SK-N-SH treated with all-trans-retinoic acid at 6 μM for 48 hours (cell line): Measurements from ENCODE around the gene MVB12A.

Experiments
- ATAC-seq: fragments of 200-7000 bp; cut with Tn5 transposase; 3 replicates; pipeline ENCODE4 v1.9.1; 2020; ENCODE audit warnings: mild to moderate bottlenecking, moderate library complexity
- ARNTL ChIP-seq: fragments of 450-650 bp; formaldehyde crosslinking; IDR thresholded peaks from 2 replicates; pipeline ENCODE4 v1.5.0; 2020; ENCODE audit warnings: low read depth, mild to moderate bottlenecking, moderate library complexity, borderline replicate concordance
- BACH2 ChIP-seq: fragments of 250-450 bp; sonication (Bioruptor Pico); IDR thresholded peaks from 2 replicates; pipeline ENCODE4 v1.9.0; 2021; ENCODE audit warnings: mild to moderate bottlenecking, borderline replicate concordance
- CREB5 ChIP-seq: fragments of 250-450 bp; sonication (Bioruptor Pico); IDR thresholded peaks from 2 replicates; pipeline ENCODE4 v1.5.1; 2020; ENCODE audit warnings: low read depth, mild to moderate bottlenecking, moderate library complexity
- CSRNP3 ChIP-seq: fragments of 250-450 bp; sonication (Bioruptor Pico); IDR thresholded peaks from 2 replicates; pipeline ENCODE4 v1.5.1; 2021; ENCODE audit warnings: mild to moderate bottlenecking, moderate library complexity
- ESRRG ChIP-seq: fragments of 250-450 bp; sonication (Bioruptor Pico); IDR thresholded peaks from 2 replicates; pipeline ENCODE4 v1.6.1; 2021; ENCODE audit warnings: mild to moderate bottlenecking
- GLIS3 ChIP-seq: fragments of 250-450 bp; sonication (Bioruptor Pico); IDR thresholded peaks from 2 replicates; pipeline ENCODE4 v1.5.0; 2020; ENCODE audit warnings: mild to moderate bottlenecking, moderate library complexity
- ISL1 ChIP-seq: fragments of 250-450 bp; sonication (Bioruptor Pico); IDR thresholded peaks from 2 replicates; pipeline ENCODE4 v2.1.2; 2022; ENCODE audit warnings: mild to moderate bottlenecking, moderate library complexity
- OSR1 ChIP-seq: fragments of 250-450 bp; sonication (Bioruptor Pico); IDR thresholded peaks from 2 replicates; pipeline ENCODE4 v1.8.0; 2022; ENCODE audit warnings: moderate library complexity, mild to moderate bottlenecking, inconsistent platforms
- POU6F1 ChIP-seq: fragments of 250-450 bp; sonication (Bioruptor Pico); IDR thresholded peaks from 2 replicates; pipeline ENCODE4 v1.8.0; 2021; ENCODE audit warnings: low read depth, mild to moderate bottlenecking, moderate library complexity, borderline replicate concordance
- RARB ChIP-seq: fragments of 250-450 bp; sonication (Bioruptor Pico); IDR thresholded peaks from 2 replicates; pipeline ENCODE4 v1.8.0; 2021; ENCODE audit warnings: mild to moderate bottlenecking, moderate library complexity
- SNAI2 ChIP-seq: fragments of 250-450 bp; sonication (Bioruptor Pico); IDR thresholded peaks from 2 replicates; pipeline ENCODE4 v1.5.0; 2020; ENCODE audit warnings: mild to moderate bottlenecking, moderate library complexity
- TCF4 ChIP-seq: fragments of 250-450 bp; sonication (Bioruptor Pico); IDR thresholded peaks from 2 replicates; pipeline ENCODE4 v1.8.0; 2021; ENCODE audit warnings: mild to moderate bottlenecking, moderate library complexity, borderline replicate concordance
- TOX ChIP-seq: fragments of 250-450 bp; sonication (Bioruptor Pico); IDR thresholded peaks from 2 replicates; pipeline ENCODE4 v1.8.0; 2021; ENCODE audit warnings: mild to moderate bottlenecking, moderate library complexity, borderline replicate concordance
- TSHZ2 ChIP-seq: fragments of 250-450 bp; sonication (Bioruptor Pico); IDR thresholded peaks from 2 replicates; pipeline ENCODE4 v1.5.0; 2020; ENCODE audit warnings: mild to moderate bottlenecking, moderate library complexity
- ZC3H10 ChIP-seq: fragments of 250-450 bp; sonication (Bioruptor Pico); IDR thresholded peaks from 2 replicates; pipeline ENCODE4 v1.5.1; 2021; ENCODE audit warnings: mild to moderate bottlenecking, moderate library complexity
- ZFP3 ChIP-seq: fragments of 250-450 bp; sonication (Bioruptor Pico); IDR thresholded peaks from 2 replicates; pipeline ENCODE4 v1.5.0; 2020; ENCODE audit warnings: mild to moderate bottlenecking, moderate library complexity
- ZFP30 ChIP-seq: fragments of 450-650 bp; formaldehyde crosslinking; IDR thresholded peaks from 2 replicates; pipeline ENCODE4 v1.5.0; 2022; ENCODE audit warnings: mild to moderate bottlenecking, moderate library complexity
- ZNF565 ChIP-seq: fragments of 450-650 bp; formaldehyde crosslinking; conservative IDR thresholded peaks from 2 replicates; pipeline ENCODE4 v1.5.0; 2020; ENCODE audit warnings: low read depth, mild to moderate bottlenecking, moderate library complexity
- ZNF70 ChIP-seq: fragments of 450-650 bp; formaldehyde crosslinking; IDR thresholded peaks from 2 replicates; pipeline ENCODE4 v1.5.0; 2020; ENCODE audit warnings: mild to moderate bottlenecking, moderate library complexity
- ZNF8 ChIP-seq: fragments of 450-650 bp; formaldehyde crosslinking; IDR thresholded peaks from 2 replicates; pipeline ENCODE4 v1.5.0; 2020; ENCODE audit warnings: mild to moderate bottlenecking, moderate library complexity

The MVB12A gene

GRCh38 chr19:17455308-17456123, 35.7 kb downstream of the MVB12A start:
- TF ChIP-seq TCF4 (CRISPR knock-in tag) (no peak), ARNTL (CRISPR knock-in tag) (no peak), ZFP30 (no peak), GLIS3 (no peak), ZC3H10 (CRISPR knock-in tag) (no peak), ZNF70 (no peak), TSHZ2 (CRISPR knock-in tag) (no peak)
- ATAC-seq = peak; percentile 35

- TF ChIP-seq CREB5 (no peak), TSHZ2 (CRISPR knock-in tag) (no peak), ZNF565 (CRISPR knock-in tag) (no peak), ZNF70 (no peak), TCF4 (CRISPR knock-in tag) (no peak), ZFP3 (CRISPR knock-in tag) (no peak), ZNF8 (CRISPR knock-in tag) (no peak), RARB (CRISPR knock-in tag) (no peak), ESRRG (CRISPR knock-in tag) (no peak), ISL1 (no peak)
- no peak for ATAC-seq
These were observed 36.3 kb downstream of the MVB12A start for GRCh38 chr19:17456127-17456526.

GRCh38 chr19:17457616-17458015, 37.8 kb downstream of the MVB12A start:
- TF ChIP-seq GLIS3 = no peak
- no peak for TF ChIP-seq POU6F1 (CRISPR knock-in tag)
- TF ChIP-seq BACH2 (CRISPR knock-in tag) = no peak
- TF ChIP-seq ZC3H10 (CRISPR knock-in tag) = no peak
- no peak for TF ChIP-seq CREB5
- no peak for TF ChIP-seq RARB (CRISPR knock-in tag)
- TF ChIP-seq ISL1 = no peak
- no peak for TF ChIP-seq ZNF8 (CRISPR knock-in tag)
- TF ChIP-seq TCF4 (CRISPR knock-in tag) = no peak
- TF ChIP-seq TSHZ2 (CRISPR knock-in tag) = no peak
- TF ChIP-seq ZFP3 (CRISPR knock-in tag) = no peak
- no peak for TF ChIP-seq TOX
- no peak for TF ChIP-seq OSR1 (CRISPR knock-in tag)
- TF ChIP-seq ZFP30 = no peak
- no peak for TF ChIP-seq CSRNP3 (CRISPR knock-in tag)
- TF ChIP-seq SNAI2 (CRISPR knock-in tag) = no peak
- no peak for ATAC-seq
